ENCODE measurements around the gene ADK. TPM values are rescaled to one million over a fixed set of nuclear protein-coding genes. Genes with fewer than 3 reads are reported as not detected.

ADK gene
- total and polyA plus RNA-seq, 2 experiments from 2014 or later: 39.9 to 53.0 TPM

- Histone ChIP-seq H3K4me1 (ENCODE audit: insufficient read depth) (no peaks in the 10 kb centered on the region), H2AFZ (no peak overlapping the region), H3K4me2 (no peak overlapping the region), H3K79me2 (replicated peaks; ENCODE audit: insufficient read depth) (no peaks in the 10 kb centered on the region), H4K20me1 (replicated peaks; ENCODE audit: insufficient read depth) (no peaks in the 10 kb centered on the region), H3K4me3 (no peak overlapping the region), H3K9me2 (ENCODE audit: insufficient read depth) (no peaks in the 10 kb centered on the region; the same call in 1 of the 2 replicates), H3K36me3 (ENCODE audit: insufficient read depth) (no peaks in the 10 kb centered on the region), H3K27me3 (ENCODE audit: insufficient read depth) (no peaks in the 10 kb centered on the region), H3F3A (replicated peaks; ENCODE audit: low read depth) (no peaks in the 10 kb centered on the region), H3K27ac (ENCODE audit: low read depth) (no peak overlapping the region)
- Mint-ChIP-seq H3K4me1 (no peaks in the 10 kb centered on the region), H3K27me3 (ENCODE audit: insufficient read depth, low read depth, poor library complexity) (peaks cover 3% of the 10 kb centered on the region), H3K36me3 (ENCODE audit: low read depth) (peaks cover 38% of the 10 kb centered on the region), H3K4me3 (no peak overlapping the region), H3K9me3 (peaks cover 31% of the 10 kb centered on the region), H3K27ac (no peak overlapping the region)
- ATAC-seq (no peak), DNase-seq (ENCODE audit: low spot score) (no peak)
- TF ChIP-seq EZH2 (IDR thresholded peaks at IDR 0.05; ENCODE audit: low read depth, unreplicated experiment) (no peak), NANOG (IDR thresholded peaks at IDR 0.05; ENCODE audit: borderline replicate concordance) (no peak), CTCF (conservative IDR thresholded peaks at IDR 0.05; ENCODE audit: low read depth in 2 of 2) (no peak), CREB1 (CRISPR knock-in tag; IDR thresholded peaks at IDR 0.05; ENCODE audit: low read depth) (no peak), JUNB (IDR thresholded peaks at IDR 0.05; ENCODE audit: unreplicated experiment) (no peak), ETS1 (IDR thresholded peaks at IDR 0.05) (no peak), ZNF114 (CRISPR knock-in tag; IDR thresholded peaks at IDR 0.05) (no peak), ZNF331 (CRISPR knock-in tag; IDR thresholded peaks at IDR 0.05; ENCODE audit: low read depth) (no peak), REST (IDR thresholded peaks at IDR 0.05; ENCODE audit: unreplicated experiment) (no peak), ZNF462 (CRISPR knock-in tag; IDR thresholded peaks at IDR 0.05) (no peak)
Measured at GRCh38 chr10:74400186-74400585, 249.2 kb downstream of the ADK start.
